SH-SY5Y (cell line): Measurements from ENCODE around the gene TSC22D2.

ENCODE experiments used
- GATA2 ChIP-seq: IDR thresholded peaks from 2 replicates; pipeline ENCODE4 v1.6.1; 2011; ENCODE audit warnings: mild to moderate bottlenecking, low read depth, low read length
- GATA3 ChIP-seq: IDR thresholded peaks from 2 replicates; pipeline ENCODE4 v1.6.1; 2011; ENCODE audit warnings: low read depth, mild to moderate bottlenecking, low read length, moderate library complexity

The TSC22D2 gene

DNA sequence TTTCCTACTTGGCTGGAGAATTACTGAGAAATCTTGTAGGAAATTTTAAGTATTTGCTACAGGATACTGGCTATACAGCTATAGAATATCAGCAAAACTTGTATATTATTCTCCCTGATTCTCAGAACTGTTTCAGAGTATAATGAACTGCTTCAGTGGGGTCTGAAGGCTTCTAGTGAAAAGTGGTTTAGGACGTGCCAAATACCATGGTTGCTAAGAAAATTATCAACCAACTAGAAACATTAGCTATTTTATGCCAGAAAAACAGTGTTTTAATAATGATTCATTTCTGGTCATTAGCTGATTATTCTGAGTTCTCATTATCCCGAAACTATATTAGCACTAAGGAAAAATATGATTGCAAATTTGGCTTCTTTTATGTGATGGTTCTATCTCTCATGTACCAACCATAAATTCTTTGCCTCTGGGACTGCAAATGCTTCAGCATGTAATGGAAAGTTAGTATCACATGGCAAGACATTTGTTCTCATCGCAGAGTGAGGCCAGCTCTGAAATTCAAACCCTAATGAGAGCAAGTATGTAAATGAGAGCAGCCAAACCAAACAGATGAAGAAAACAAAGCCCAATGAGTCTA, 11.0 kb upstream of the TSC22D2 start:
- TF ChIP-seq GATA3 (no peak), GATA2 (no peak)

DNA sequence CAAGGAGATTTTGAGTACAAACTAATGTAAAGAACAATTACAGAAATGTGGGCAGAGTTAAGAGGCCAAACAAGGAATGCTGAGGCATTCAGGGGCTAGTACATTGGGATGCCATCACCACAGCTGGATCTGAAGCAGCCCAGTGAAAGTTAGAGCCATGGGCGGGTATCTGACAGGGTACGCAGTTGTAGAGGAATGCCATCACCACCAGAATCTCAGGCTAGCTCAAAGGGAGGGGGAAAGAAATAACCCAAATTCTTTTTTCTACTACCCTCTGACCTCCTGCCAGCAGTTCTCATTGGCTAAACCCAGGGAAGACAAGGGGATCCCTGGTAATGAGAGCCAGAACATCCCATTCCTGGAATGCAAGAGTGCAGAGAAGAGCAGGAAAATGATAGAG, 9.0 kb upstream of the TSC22D2 start:
- TF ChIP-seq GATA3, result no peak
- TF ChIP-seq GATA2, result no peak

DNA sequence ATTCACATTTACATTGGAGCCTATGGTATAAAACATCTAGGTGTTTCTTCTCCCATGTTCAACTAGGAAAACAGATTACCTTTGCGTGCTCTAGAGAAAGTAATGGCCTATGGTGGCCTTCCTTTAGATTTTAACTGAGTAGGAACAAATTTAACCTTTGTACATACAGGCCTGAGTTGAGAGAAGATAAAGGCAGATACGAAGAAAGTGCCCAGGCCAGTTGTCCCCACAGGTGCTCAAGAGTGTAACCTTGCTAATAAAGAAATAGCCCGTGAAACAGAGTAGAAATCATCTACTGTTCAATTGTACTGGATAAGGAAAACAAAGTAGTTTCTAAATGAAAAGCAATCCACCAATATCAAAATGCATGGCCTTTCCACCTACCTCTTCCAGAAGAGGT, 6.8 kb upstream of the TSC22D2 start:
- TF ChIP-seq GATA3 (no peak), GATA2 (no peak)

DNA sequence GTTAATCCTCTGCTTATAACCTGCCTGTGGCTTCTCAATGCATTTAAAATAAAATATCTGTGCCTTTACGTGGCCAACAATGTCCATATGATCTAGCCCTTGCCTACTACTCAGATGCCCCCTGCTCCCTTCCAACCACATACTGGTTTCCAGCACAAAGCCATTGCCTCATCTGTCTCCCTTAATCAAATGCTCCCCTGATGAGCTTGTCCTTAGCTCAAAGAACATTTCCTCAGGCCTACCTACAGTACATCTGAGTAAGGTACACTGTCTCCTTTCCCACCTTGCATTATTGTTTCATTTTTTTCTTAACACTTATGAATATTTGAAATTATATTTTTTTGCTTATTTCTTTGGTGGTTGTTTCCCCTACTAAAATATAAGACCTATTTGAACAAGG, 5.9 kb upstream of the TSC22D2 start:
- TF ChIP-seq GATA3 (no peak), GATA2 (no peak)

DNA sequence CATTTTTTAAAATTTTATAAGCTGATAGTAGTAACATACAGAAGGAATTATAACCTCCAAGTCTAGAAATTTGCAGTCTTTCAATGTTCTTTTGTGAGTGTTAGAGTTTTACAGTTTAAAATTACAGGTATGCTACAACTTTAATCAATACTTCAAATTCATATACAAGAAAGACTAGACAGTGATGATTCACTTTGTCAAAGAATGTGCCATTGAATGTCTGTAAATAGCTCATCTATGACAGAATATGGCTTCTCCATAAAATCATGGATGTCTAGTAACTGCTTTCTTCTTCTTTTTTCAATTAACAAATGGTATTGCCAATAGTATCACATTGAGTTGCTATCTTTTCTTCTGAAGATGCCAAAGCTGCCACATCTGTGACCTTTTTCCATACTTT, 4.1 kb upstream of the TSC22D2 start:
- TF ChIP-seq GATA3, result no peak
- no peak for TF ChIP-seq GATA2

DNA sequence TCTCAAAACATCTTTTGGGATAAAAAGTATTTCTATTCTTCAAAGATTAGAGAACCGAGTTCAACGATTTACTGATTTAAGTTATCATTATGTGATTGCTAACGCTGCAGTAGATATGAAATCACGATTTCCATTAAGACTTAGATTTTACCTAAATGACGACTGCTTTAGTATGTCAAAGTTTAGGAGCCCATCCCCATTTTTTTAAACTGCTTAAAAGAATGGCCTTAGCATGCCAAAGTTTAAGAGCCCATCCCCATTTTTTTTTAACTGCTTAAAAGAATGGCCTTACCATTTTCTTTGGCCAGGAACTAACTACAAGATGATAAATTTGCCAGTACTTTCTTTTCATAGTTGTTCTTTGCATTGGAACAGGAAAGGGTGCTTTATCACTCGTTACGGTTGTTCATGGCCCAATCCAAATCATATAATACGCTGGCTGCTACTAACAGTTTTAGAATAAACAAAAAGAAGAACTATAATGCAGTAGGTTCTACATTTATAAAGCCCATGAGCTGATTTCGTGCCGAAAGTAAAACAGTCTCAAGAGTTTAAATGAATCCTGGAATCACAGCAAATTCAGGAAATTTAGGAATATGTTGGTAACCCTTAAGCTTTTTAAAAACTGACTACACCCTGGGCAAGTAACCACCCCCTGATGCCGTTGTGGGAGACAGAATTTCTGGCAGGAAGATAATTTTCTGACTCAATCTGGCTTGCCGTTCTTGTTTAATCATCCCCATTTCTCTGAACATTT, 869 bp upstream of the TSC22D2 start:
- TF ChIP-seq GATA2 (no peak), GATA3 (no peak)

DNA sequence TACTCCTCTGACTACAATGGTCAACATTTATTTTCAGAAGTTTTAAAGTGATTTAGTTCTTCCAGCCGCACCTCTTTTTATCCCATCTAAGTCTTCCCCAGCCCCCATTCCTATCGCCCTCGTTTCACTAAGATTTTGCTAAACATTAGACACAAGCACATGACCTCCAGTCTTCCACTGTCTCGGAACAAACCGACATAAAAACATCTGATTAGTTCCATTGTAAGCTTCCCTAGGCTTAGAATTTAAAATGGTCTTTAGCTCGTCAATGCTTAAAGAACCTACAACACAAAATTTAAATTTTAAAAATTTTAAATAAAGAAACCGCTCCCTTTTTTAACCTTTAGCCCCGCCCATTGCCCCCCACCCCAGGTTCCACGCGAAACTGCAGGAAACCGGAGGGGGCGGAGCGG, 284 bp upstream of the TSC22D2 start:
- TF ChIP-seq GATA2 (no peak), GATA3 (no peak)

DNA sequence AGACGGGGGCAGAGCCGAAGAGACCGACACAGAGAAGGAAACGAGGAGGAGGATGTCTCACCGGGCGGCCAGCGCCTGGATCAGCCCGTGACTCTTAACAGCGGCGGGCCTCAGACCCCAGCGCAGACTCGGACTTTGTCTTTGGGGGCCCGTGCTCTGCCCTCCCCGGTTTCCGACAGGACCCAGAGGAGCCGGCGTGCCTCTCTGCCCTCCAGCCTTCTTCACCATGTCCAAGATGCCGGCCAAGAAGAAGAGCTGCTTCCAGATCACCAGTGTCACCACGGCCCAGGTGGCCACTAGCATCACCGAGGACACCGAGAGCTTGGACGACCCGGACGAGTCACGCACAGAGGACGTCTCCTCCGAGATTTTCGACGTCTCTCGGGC, 1.0 kb downstream of the TSC22D2 start:
- no peak for TF ChIP-seq GATA2
- TF ChIP-seq GATA3, result no peak

DNA sequence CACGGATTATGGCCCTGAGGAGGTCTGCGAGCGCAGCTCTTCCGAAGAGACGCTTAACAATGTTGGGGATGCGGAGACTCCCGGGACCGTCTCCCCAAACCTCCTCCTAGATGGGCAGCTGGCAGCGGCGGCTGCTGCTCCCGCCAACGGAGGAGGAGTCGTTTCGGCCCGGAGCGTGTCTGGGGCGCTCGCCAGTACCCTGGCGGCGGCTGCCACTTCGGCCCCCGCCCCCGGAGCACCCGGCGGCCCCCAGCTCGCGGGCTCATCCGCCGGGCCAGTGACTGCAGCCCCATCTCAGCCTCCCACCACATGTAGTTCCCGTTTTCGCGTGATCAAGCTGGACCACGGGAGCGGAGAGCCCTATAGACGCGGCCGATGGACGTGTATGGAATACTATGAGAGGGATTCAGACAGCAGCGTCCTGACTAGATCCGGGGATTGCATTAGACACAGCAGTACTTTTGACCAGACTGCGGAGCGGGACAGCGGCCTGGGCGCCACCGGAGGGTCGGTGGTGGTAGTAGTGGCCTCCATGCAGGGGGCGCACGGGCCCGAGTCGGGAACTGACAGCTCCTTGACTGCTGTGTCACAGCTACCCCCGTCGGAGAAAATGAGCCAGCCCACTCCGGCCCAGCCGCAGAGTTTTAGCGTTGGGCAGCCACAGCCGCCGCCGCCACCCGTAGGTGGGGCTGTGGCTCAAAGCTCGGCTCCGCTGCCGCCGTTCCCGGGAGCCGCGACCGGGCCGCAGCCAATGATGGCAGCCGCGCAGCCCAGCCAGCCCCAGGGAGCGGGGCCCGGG, 1.6 kb downstream of the TSC22D2 start:
- TF ChIP-seq GATA2 (no peak), GATA3 (no peak)

DNA sequence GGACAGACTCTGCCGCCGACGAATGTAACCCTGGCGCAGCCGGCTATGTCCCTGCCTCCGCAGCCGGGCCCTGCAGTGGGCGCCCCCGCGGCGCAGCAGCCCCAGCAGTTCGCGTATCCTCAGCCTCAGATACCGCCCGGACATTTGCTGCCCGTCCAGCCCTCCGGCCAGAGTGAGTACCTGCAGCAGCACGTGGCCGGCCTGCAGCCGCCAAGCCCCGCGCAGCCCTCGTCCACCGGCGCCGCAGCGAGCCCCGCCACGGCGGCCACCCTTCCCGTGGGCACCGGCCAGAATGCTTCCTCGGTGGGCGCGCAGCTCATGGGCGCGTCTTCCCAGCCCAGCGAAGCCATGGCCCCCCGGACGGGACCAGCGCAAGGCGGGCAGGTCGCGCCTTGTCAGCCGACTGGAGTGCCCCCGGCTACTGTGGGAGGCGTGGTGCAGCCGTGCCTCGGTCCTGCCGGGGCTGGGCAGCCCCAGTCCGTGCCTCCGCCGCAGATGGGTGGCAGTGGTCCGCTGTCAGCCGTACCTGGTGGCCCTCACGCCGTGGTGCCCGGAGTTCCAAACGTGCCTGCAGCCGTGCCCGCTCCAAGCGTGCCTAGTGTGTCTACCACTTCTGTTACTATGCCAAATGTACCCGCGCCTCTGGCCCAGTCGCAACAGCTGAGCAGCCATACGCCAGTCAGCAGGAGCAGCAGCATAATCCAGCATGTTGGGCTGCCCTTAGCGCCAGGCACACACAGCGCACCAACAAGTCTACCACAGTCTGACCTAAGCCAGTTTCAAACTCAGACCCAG, 2.4 kb downstream of the TSC22D2 start:
- TF ChIP-seq GATA3 (no peak), GATA2 (no peak)

DNA sequence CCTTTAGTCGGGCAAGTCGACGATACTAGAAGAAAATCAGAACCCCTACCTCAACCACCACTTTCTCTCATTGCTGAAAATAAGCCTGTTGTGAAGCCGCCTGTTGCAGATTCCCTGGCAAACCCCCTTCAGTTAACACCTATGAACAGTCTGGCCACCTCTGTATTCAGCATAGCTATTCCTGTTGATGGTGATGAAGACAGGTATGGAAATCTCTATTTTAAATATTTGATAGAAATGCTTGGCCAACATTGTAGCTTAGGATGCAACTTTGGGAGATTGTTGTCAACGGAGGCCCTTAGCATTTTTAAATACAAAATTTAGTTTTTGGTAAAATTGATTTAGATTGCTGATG, 3.0 kb downstream of the TSC22D2 start:
- TF ChIP-seq GATA2 (no peak), GATA3 (no peak)

DNA sequence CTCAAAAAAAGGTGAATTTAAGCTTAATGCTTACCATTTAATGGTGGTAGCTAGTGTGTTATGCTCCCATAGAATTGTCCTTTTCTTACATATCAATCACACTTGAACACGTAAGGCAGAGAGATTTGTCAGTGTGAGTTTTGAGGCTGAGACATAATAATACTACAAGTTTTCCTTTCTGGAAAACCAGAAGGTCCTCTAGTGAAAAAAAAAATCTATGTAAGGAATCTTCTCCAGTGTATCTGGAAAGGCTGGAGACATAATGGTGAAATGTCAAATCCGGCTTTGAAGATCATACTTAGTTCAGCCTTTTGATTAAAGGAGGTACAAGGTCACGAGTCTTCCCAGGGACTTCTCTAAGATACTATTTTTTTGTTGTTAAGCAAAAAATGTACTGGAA, 3.4 kb downstream of the TSC22D2 start:
- TF ChIP-seq GATA2 (no peak), GATA3 (no peak)

DNA sequence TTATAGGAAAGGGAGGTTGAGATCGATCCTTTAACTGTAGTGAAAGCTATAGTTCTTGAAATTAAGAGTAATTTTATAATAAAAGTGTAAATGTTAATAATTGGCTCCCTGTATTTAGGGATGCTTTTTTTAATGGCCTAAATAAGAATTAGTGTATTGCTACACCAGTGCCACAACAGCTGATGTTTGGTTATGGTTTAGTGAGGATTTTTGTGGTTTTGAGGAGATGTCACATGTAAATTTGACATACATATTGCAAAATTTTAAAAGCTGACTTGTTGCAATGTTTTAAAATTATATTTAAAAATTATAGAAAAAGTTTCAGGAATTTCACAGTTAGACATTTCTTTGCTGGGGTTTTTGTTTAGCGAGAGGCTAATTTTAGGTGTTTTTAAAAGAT, 3.9 kb downstream of the TSC22D2 start:
- TF ChIP-seq GATA2, result no peak
- TF ChIP-seq GATA3, result no peak
